NOMO-1 (cell line): ENCODE measurements around the gene AGT.
A peak's percentile ranks its signal among the peaks of the same experiment; 100 is the strongest.

Experiments
- DNase-seq, 2 experiments: peaks; one replicate each; lab custom pipeline; 2025; ENCODE audit not compliant: unreplicated experiment in 2 of 2; lab: John Stamatoyannopoulos, UW

AGT gene

GRCh38 chr1:230713915-230714764 lies at the start of gene AGT:
TSS of gene AGT (minus strand) at chr1:230714122. CDS start at chr1:230710823, 3,299 bp downstream.
- peak; percentile 54 to 67 for DNase-seq

DNA sequence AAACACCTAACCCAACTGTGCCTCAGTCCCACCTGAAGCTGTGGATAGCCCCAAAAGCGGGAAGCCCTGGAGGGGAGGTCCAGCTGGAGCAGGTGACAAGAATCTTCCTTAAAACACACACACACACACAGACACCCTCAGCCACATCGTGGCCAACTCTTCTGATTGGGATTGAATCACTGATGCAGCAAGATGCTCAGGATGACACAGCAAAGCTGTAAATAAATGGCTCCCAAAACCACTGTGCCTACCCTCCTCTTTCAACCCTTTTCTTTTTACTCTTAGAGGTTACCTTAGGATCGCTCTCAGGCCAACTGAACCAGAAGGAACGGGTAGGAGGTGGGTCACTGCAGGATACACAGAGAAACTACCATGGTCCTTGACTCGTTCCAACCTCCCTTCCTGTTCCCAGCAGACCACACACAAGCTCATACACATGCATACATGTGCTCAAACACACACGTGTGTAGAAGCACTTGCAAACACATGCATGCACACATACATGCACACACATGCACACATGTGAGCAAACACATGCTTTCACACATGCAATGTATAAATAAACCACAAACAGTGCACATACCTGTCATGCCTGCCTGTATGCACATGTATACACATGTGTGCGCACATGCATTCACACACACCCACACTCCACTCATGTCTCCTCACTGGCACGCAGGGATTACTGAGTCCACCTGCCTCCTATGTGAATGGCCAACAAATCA lies 47.7 kb upstream of the AGT start:
- DNase-seq: no peak

- no peak for DNase-seq
Observed at GRCh38 chr1:230760360-230760827, 46.5 kb upstream of the AGT start.

- no peak for DNase-seq
Observed at GRCh38 chr1:230759369-230760065, 45.6 kb upstream of the AGT start.

GRCh38 chr1:230758709-230759368 lies 44.9 kb upstream of the AGT start:
- no peak for DNase-seq

DNA sequence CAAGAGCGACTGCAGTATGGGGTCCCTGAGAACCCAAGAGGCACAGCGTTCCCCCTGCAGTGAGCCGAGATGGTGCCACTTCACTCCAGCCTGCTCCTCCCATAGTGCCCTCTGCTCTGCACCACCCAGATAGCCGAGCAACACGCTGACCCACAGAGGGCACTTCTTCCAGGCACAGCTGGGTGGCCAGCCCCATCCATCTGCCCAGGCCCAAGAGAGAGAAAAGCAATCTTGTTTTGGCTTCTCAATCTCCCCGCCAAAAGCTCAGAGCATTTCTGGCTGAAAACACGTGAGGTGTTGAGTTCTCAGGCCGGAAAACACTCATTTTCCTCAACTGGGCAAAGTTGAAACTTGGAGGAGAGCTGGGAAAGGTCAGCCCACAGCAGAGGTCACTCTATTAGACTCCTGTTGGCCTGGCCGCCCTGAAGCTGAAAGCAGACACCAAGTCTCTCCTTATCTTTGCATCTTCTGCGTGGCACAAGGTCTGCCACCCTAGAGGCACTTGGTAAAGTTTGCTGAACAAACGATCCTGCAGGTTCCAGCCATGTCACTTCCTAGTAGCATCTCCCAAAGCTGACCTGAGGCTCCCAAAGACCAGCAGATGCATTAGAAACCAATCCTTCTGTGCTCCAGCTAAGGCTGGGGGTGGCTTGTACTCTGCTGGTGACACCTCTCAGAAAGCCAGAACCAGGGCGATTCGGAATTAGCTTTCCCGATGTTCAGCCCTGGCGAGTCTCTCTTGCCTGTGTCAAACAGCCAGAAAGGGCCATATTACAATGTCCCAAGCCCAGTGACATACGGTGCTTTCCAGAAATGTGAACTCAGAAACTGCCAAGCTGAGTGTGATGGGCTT lies 44.2 kb upstream of the AGT start:
- no peak for DNase-seq

- DNase-seq: no peak
Observed at GRCh38 chr1:230754796-230755195, 40.9 kb upstream of the AGT start.

- peak; percentile 4 to 22 for DNase-seq
Observed at GRCh38 chr1:230753586-230754251, 39.8 kb upstream of the AGT start.

GRCh38 chr1:230753191-230753585 lies 39.3 kb upstream of the AGT start:
- DNase-seq: no peak

GRCh38 chr1:230752407-230752806 lies 38.5 kb upstream of the AGT start:
- DNase-seq: no peak

GRCh38 chr1:230750986-230751625 lies 37.2 kb upstream of the AGT start:
- no peak for DNase-seq

GRCh38 chr1:230750576-230750975 lies 36.7 kb upstream of the AGT start:
- DNase-seq: no peak

DNA sequence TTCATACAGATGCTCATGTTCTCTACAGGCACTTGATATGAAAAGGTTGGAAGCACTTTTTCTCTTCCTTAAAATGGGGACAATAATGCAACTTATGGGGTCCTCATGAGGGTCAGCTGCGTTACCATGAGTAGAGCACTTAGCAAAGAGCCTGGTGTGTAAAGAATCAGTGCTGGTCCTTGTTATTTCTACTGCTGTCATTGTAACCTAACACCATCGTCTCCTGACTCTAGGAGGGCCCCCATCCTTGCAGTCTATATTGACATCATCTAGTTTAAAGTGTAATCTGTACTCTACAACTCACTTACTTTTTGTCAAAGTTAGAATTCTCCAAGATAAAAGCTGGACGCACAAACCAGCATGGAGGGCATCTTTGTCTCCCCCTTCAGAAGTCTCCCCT lies 35.7 kb upstream of the AGT start:
- DNase-seq: no peak

- DNase-seq: peak; percentile 13 to 64
Observed at GRCh38 chr1:230749150-230749549, 35.2 kb upstream of the AGT start.

- DNase-seq: no peak
Observed at GRCh38 chr1:230747890-230748800, 34.2 kb upstream of the AGT start.

- no peak for DNase-seq
Observed at GRCh38 chr1:230747127-230747730, 33.3 kb upstream of the AGT start, which contains the start of gene CAPN9. TSS of gene CAPN9 (plus strand) at chr1:230747388. CDS start at chr1:230747497, 109 bp downstream.

GRCh38 chr1:230746617-230747016 lies 32.7 kb upstream of the AGT start:
- no peak for DNase-seq
